GM19193 (cell line): ENCODE results near the gene SLC28A2.

Source experiments
- POLR2A ChIP-seq: IDR thresholded peaks from 4 replicates; pipeline ENCODE4 v1.6.1; 2011; ENCODE audit not compliant: insufficient read depth, insufficient read length; ENCODE audit errors: extremely low read depth

The SLC28A2 gene, protein sequence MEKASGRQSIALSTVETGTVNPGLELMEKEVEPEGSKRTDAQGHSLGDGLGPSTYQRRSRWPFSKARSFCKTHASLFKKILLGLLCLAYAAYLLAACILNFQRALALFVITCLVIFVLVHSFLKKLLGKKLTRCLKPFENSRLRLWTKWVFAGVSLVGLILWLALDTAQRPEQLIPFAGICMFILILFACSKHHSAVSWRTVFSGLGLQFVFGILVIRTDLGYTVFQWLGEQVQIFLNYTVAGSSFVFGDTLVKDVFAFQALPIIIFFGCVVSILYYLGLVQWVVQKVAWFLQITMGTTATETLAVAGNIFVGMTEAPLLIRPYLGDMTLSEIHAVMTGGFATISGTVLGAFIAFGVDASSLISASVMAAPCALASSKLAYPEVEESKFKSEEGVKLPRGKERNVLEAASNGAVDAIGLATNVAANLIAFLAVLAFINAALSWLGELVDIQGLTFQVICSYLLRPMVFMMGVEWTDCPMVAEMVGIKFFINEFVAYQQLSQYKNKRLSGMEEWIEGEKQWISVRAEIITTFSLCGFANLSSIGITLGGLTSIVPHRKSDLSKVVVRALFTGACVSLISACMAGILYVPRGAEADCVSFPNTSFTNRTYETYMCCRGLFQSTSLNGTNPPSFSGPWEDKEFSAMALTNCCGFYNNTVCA

DNA sequence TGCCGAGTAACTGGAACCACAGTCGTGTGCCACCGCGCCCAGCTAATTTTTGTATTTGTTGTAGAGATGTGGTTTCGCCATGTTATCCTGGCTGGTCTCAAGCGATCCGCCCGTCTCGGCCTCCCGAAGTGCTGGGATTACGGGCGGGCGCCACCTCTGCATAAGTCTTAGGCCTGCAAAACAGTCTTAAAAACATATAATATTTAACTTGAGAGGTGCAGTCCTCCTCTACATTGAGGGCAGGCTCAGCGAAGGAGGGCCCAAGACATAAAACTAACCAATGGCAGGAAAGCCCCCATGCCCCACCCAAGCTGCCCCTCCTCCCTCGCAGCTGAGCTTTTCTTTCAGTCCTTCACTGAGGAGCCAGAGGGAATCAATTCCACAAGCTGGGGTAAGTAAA lies at the start of gene SLC28A2:
TSS of gene SLC28A2 (plus strand) at position 347 of the 400 bp plus-strand sequence. CDS start 982 bp downstream, outside the sequence.
- TF ChIP-seq POLR2A, result no peak

DNA sequence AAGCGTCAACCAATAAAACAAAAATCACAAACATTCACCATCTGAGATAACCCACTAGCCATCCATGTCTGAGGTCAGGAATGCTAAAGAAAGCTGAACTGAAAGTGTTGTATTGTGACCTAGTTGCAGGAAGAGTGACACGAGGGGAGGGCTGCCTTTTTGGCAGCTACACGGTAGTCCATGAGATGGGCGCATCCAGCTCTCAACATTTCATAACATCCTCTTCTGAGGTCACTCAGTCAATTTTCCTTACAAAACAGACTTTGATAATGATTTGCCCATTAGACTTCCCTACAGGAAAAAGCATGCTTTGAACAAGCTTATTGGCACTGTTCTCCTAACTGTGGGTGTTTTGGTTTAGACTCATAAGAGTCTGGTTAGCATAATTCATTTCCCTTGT lies 48.9 kb upstream of the SLC28A2 start:
- no peak for TF ChIP-seq POLR2A

DNA sequence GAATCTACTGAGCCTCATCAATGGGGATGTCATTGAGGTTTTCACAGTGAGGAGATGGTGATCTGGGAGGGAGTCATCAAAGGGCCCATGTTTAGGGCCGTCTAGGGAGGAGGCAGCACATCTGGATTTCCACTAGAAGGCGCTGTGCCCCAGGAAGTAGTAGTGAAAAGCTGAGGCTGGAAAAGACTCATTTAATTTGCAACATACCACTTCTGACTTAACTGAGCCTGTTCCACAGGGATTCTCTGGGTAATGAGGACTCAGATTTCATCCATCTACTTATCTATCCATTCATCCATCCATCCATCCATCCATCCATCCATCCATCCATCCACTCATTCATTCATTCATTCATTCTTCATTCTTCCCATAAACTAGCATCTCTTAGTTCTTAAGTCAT lies 46.8 kb upstream of the SLC28A2 start:
- no peak for TF ChIP-seq POLR2A

DNA sequence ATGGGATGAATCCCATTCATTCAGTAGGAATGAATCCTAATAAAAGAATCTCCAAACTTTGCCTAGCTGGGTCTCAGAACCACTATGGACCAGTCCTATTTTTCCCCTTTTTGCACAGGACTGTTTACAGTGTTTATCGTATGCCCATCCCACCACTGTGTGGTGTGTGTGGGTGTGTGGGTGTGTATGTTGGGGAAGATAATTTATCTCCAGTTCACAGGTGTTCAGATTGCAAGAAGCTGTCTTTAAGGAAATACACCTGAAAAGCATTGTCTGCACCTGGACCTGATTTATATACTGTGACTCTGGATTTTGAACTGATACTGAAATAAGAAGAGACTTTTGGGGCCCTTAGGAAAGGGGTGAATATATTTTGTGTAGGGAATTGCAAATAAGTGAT lies 39.5 kb upstream of the SLC28A2 start:
- TF ChIP-seq POLR2A, result no peak

DNA sequence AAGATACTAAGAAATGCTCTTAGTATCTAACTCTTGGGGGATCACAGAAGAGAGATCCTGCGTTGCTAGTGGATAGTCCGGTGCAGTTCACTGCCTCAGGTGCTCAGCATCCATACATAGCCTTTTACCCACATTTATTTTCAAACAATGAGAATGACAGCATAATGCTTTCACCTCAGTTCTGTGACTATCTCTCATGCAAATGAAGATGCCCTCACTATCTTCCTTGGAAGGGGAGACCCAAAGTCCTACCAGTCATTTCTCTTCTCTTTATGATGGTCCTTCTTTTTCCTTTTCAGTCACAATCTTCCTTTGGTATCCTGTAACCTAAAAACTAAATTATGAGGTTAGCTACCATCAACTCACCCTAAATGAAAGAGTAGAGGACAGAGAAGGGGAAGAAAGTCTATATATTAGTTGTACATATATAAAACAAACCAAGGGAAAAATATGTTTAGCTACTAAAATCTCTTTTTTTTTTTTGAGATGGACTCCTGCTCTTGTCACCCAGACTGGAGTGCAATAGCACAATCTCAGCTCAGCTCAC lies 30.9 kb upstream of the SLC28A2 start:
- TF ChIP-seq POLR2A, result no peak

DNA sequence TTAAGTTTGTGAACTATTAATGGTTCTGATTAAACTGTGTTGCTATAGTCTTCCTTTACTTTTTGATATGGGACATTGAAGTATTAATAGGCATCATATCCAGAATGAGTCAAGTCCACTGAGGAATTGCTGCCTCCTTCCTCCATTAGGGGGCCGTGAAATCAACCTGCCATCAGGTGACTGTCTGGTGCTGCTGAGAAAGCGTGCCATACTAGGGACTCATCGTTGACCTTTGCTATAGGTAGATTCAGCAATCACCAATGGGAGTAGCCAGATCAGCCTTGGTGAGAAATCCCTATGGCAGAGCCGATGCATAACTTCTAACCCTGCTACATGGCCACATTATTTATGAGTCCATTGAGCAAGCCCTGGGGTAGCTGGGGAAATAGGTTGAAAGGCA lies 30.1 kb upstream of the SLC28A2 start:
- TF ChIP-seq POLR2A, result no peak

DNA sequence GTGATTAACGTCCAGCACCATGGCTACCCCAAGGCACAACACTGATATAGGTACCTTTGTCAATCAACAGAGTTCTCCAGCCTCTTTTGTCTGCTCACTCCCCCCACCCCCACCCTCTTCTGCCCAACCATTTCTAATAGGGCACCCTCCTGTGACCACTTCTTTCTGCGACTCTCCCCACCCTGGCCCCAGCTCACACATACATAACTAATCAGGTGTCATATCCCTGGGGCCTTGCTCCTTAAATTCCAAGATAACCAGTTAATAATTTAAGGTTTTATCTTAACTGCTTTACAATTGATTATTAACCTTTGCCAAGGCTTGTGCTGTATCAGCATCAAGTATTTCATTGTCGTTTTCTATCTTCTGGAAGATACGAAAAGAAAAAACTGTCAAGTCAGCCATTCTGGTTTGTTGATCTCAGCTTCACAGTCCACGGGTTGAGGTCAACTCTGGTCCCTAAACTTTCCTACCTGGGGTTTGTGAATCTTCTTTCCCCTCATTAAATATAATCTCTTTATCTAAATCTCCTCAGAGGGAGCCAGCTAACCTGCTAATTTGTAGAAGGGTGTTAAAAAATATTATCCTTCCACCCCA lies 27.3 kb upstream of the SLC28A2 start:
- TF ChIP-seq POLR2A, result no peak

DNA sequence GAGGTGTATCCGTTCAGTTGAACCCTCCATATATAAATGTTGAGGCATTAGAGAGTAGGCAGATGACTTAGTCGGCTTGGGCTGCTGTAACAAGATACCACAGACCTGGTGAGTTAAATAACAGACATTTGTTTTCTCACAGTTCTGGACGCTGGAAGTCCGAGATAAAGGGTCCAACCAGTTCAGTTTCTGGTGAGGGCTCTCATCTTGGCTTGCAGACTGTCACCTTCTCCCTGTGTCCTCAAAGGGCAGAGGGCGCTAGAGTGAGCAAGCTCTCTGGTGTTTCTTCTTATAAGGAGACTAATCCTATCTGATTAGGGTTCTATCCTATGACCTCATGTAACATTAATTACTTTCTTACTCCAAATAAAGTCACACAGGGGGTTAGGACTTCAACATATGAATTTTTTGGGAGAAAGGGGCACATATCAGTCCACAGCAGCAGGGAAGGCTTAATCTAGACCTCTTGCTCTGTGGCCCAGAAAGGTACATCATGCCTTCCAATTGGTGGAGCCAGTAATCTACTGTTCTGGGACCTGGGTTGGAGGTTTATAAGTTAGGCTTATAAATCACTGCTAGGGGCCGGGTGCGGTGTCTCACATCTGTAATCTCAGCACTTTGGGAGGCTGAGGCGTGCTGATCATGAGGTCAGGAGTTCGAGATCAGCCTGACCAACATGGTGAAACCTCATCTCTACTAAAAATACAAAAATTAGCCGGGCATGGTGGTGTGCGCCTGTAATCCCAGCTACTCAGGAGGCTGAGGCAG lies 26.3 kb upstream of the SLC28A2 start:
- no peak for TF ChIP-seq POLR2A

DNA sequence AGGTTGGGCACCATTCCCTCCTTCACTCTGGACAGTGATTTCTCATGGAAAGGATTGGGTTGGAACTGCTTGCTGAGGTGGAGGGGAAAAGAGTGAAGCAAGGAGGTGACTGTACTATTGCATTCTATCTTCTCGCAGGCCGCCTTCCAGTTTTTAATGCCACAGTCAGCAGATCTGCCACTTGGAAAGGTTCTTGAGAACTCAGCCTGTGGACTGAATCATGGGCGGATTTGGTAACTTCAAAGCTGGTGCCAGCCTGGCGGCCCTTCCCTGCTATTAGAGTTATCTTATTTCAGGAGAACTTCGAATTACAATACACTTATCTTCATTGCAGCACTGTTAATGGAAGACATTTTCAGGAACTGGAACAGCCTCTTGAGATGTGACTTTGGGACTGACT lies 23.1 kb upstream of the SLC28A2 start:
- no peak for TF ChIP-seq POLR2A

DNA sequence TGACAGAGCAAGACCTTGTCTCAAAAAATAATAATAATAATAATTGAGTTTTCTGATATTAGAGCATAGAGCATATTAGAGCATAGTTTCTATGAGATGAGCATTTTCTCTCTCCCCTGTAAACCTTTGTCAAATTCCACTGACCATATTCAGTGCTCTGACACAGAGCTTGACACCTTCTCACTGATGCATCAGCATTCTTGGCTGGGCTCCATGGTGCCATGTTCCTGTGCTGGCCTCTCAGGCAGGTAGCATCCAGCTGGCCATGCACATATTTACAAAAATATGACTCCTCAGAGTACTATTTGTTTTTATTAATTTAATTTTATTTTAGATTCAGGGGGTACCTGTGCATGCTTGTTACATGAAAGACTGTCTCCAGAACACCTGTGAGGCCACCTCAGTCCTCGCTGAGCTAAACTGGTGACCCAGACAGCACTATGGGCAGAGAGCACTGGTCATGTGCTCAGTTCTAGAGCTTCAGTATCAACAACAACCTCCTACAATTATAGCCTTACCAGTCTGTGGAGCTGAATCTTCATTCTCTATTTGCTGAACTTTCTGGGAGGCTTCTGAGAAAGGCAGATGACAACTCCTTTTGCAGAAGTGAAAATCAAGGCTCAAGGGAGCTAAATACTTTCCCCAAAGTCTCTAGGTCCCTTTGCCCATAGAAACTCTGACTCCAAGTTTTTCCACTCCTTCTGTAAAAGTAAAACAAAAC lies 21.6 kb upstream of the SLC28A2 start:
- no peak for TF ChIP-seq POLR2A

DNA sequence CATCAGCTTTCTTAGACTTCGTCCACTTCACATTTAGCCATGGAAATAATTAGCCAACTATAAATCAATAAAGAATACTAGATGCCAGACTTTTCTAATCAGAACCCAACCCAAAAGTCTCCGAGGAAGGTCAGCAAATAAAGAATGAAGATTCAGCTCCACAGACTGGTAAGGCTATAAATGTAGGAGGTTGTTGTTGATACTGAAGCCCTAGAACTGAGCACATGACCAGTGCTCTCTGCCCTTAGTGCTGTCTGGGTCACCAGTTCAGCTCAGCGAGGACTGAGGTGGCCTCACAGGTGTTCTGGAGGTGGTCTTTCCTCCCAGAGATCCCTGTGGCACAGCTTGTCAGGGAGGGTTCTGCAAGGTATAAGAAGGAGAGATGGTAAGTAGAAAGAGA lies 20.9 kb upstream of the SLC28A2 start:
- TF ChIP-seq POLR2A, result no peak

DNA sequence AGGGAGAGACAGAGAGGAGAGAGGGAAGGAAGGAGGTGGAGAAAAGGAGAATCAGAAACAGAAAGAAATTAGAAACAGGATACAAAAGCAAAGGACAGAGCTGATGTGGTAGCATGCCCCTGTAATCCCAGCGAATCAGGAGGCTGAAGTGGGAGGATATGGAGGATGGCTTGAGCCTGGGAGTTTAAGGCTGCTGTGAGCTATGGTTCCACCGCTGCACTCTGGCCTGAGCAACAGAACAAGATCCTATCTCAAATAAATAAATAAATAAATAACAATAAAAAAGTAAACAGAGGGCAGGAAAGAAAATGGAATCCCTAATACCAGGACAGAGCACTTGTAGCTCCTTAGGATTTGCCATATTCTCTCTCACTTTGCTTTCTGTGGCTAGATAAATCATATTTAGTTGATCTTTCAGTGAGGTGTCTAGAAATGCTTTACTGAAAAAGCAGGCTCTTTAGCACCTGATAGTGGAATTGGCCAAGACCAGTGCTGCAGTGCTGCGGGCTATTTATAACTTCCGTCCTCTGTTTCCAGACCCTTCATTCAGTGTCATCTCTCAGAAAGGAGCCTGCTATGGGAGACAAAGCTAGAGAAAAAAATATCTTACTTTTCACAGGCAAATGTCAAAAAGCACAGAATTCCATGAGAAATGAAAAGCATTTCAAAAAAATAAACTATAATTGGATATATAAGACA lies 20.0 kb upstream of the SLC28A2 start:
- no peak for TF ChIP-seq POLR2A

DNA sequence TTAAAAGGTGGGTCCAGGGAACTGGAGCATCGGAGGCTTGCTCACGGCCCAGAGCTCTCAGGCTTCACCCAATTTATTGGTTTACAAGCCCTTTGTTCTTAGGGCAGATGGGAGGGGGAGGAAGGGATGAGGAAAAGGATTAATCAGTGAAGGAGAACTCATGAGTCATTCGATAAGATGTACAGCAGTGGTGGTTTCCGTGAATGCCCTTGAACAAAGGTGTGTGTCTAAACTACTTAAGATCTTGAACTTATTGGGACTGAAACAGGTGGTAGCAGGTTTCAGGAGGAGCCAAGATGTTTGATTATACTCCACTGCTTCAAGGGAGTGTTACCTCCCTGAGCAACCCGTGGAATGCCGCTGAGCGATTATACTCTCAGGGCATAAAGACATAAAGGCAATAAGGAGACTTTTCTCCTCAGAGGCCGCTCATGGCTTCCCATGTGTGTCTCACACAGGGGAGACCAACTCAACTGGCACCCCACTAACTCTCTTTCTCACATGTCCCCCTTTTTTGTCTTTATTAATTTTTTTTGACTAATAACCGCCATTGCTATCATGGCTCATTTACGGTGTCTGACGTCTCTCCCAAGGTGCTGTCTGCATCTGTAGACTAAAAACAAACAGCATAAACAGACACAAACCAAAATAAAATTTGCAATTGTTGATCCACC lies 17.3 kb upstream of the SLC28A2 start:
- TF ChIP-seq POLR2A, result no peak
